Common myeloid progenitor, CD34-positive (primary cell): ENCODE data around the gene PLEKHM3.
A peak's percentile ranks its signal among the peaks of the same experiment; 100 is the strongest.

Experiments
- CTCF ChIA-PET: fragments of 350-600 bp; sonication (Branson Sonifier 250); formaldehyde crosslinking; loops from one replicate; lab custom pipeline; 2021; ENCODE audit warnings: antibody characterized with exemption; lab: Charles Lee
- POLR2A ChIA-PET: fragments of 350-600 bp; sonication (Branson Sonifier 250); formaldehyde crosslinking; loops from one replicate; lab custom pipeline; 2021; ENCODE audit warnings: antibody characterized with exemption; lab: Charles Lee
- DNase-seq, 3 donors: peaks; one replicate each; pipeline versions ENCODE4 v3.0.0 to v3.0.0-alpha.2; 2013
- H3K27ac ChIP-seq, 2 experiments: 1 replicate in 1 of 2; 2 replicates in 1 of 2; pipeline ENCODE4 v1.7.0; 2013; ENCODE audit warnings: inconsistent platforms in 2 of 2, low read length in 2 of 2, mild to moderate bottlenecking in 2 of 2, low read depth in 1 of 2, moderate library complexity in 1 of 2; ENCODE audit not compliant: severe bottlenecking in 2 of 2, insufficient read depth in 1 of 2, poor library complexity in 1 of 2
- H3K27me3 ChIP-seq, 5 experiments: replicated peaks in 2 of 5; 1 replicate in 3 of 5; 2 replicates in 2 of 5; pipeline versions ENCODE4 v1.6.1 to v1.7.0; 2013; ENCODE audit warnings: low read length in 4 of 5, mild to moderate bottlenecking in 2 of 5, moderate library complexity in 2 of 5, inconsistent platforms in 1 of 5; ENCODE audit not compliant: insufficient read depth in 5 of 5, control insufficient read depth in 4 of 5
- H3K36me3 ChIP-seq, 4 experiments: 1 replicate in 2 of 4; 2 replicates in 2 of 4; pipeline versions ENCODE4 v1.6.1 to v1.7.0; 2013; ENCODE audit warnings: low read length in 3 of 4, control low read depth in 1 of 4, mild to moderate bottlenecking in 1 of 4; ENCODE audit not compliant: control insufficient read depth in 4 of 4, insufficient read depth in 4 of 4
- H3K4me1 ChIP-seq, 4 experiments: 1 replicate in 3 of 4; 2 replicates in 1 of 4; pipeline versions ENCODE4 v1.6.1 to v1.7.1; 2013; ENCODE audit warnings: low read length in 3 of 4, mild to moderate bottlenecking in 3 of 4, control low read depth in 1 of 4, inconsistent platforms in 1 of 4, moderate library complexity in 1 of 4; ENCODE audit not compliant: control insufficient read depth in 4 of 4, insufficient read depth in 4 of 4; ENCODE audit errors: control extremely low read depth in 1 of 4
- H3K4me3 ChIP-seq, 7 experiments: 1 replicate in 4 of 7; 2 replicates in 3 of 7; pipeline versions ENCODE4 v1.5.1 to v1.7.0; 2013; ENCODE audit warnings: mild to moderate bottlenecking in 7 of 7, low read length in 6 of 7, moderate library complexity in 6 of 7, inconsistent platforms in 2 of 7, low read depth in 2 of 7, control low read depth in 1 of 7; ENCODE audit not compliant: insufficient read depth in 4 of 7, control insufficient read depth in 1 of 7; ENCODE audit errors: extremely low read depth in 1 of 7
- H3K9me3 ChIP-seq, 5 experiments: 1 replicate in 4 of 5; 2 replicates in 1 of 5; pipeline versions ENCODE4 v1.6.1 to v1.7.1; 2013; ENCODE audit warnings: low read length in 4 of 5, mild to moderate bottlenecking in 2 of 5, inconsistent platforms in 1 of 5, low read depth in 1 of 5, moderate library complexity in 1 of 5; ENCODE audit not compliant: control insufficient read depth in 4 of 5, insufficient read depth in 2 of 5; ENCODE audit errors: control extremely low read depth in 1 of 5
- WGBS: methylation state at CpG from one replicate; pipeline ENCODE4 v1.1.5; 2013; ENCODE audit not compliant: insufficient coverage; 5-methylcytosine and 5-hydroxymethylcytosine counted together

PLEKHM3 gene

DNA sequence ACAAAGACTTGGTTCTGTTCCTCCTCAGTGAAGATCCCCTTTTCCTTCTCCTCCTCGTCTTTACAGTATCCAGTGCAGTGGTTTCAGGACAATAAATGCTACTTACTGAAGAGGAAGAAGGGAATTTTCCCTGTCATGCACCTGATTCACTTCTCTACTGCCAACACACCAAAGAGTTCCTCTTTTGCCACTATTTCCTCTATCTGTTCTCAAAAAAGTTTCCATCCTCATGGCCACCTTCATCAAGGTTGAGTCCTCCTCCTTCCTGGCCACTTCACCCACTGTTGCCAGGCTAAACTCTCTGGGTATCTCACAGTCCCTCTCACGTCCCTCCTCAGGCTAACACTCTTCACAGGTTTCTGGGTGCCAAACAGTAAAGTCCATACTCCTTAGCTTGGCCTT lies 41.7 kb downstream of the PLEKHM3 start:
- H3K4me1 ChIP-seq: peaks cover 0 to 5% (median 2%) of the 10 kb centered on the region in 4 experiments
- 20% methylated on average over 1 of the region's 2 CpGs for WGBS
- H3K27ac ChIP-seq: no peak overlapping the region
- H3K36me3 ChIP-seq: no peaks in the 10 kb centered on the region
- no peak overlapping the region for H3K4me3 ChIP-seq
- ChIA-PET POLR2A (no interaction called here), CTCF (no interaction called here)
- peak; percentile 9 to 65 (median 48) for DNase-seq
- H3K27me3 ChIP-seq: no peaks in the 10 kb centered on the region
- H3K9me3 ChIP-seq: no peaks in the 10 kb centered on the region

DNA sequence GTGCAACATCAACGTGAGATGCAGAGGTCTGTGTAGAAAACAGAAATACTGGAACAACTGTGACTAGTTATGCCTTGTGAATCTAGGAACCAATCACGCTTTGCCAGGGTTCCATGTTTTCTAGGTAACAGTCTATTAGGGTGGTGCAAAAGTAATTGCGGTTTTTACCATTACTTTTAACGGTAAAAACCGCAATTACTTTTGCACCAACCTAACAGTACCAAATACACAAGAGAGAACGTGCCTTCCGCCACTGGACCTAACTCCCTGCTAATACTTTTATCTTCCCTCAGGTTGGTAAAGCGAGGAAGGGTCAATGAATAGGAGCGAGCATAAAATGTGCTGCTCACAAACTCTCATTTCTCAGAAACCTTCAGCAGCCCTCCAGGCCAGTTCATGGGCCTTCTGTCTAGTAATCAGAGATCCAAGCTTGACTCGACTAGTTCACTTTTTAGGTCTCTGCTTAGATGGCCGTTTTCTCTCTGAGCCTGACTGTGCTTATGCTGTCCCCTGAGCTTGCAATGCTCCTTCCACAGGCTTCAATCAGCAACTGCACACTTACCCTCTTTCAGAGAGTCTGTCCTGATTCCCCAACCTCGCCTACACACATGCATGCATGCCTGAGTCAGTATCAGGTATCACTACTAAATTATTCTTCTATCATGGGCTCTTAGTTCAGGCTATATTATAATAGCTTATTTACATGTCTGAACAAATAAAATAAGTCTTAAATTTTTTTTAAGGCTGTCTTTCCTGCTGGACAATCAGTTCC lies 47.0 kb downstream of the PLEKHM3 start:
- no peak overlapping the region for H3K27ac ChIP-seq
- 96% methylated on average over 9 of the region's 12 CpGs for WGBS
- peaks cover 0 to 10% (median 4%) of the 10 kb centered on the region in 4 experiments for H3K36me3 ChIP-seq
- CTCF ChIA-PET: interaction anchor here (1.7 kb wide), 1 partner anchor 9 kb away, joined by 3 read pairs; no protein-coding TSS in a partner anchor
- peaks cover 2 to 15% (median 7%) of the 10 kb centered on the region in 4 experiments for H3K4me1 ChIP-seq
- DNase-seq: no peak
- H3K9me3 ChIP-seq: no peaks in the 10 kb centered on the region
- POLR2A ChIA-PET: no interaction called here
- no peaks in the 10 kb centered on the region for H3K27me3 ChIP-seq
- no peak overlapping the region for H3K4me3 ChIP-seq

DNA sequence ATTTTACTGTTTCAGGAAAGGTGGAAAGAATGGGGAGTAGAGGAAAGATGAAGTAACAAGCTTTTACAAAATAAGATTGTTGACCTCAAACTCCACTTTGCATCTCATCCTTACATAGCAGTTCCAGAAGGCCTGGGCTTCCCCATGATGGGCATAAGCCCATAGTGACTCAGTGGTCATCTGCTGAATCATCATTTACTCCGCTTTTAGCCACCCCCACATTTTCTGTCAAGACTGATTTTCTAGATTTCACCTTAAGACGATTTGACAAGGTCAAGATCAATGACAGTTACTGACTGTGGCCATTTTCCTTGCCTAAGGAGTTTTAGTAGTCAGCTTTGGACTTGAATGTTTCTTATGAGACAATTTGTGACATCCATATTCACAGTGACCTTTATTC lies 49.4 kb downstream of the PLEKHM3 start:
- Histone ChIP-seq H3K27ac (no peak overlapping the region), H3K27me3 (no peaks in the 10 kb centered on the region), H3K4me3 (no peak overlapping the region), H3K4me1 (peaks cover 2 to 15% (median 5%) of the 10 kb centered on the region in 4 experiments), H3K36me3 (peaks cover 0 to 10% (median 4%) of the 10 kb centered on the region in 4 experiments), H3K9me3 (no peaks in the 10 kb centered on the region)
- DNase-seq: no peak
- ChIA-PET CTCF (interaction anchor here (0.9 to 5.4 kb wide), 11 partner anchors 14 to 231 kb away, joined by 3 to 33 read pairs (median 4); no protein-coding TSS in a partner anchor), POLR2A (interaction anchor here (1.4 kb wide), 1 partner anchor 11 kb away, joined by 3 read pairs; no protein-coding TSS in a partner anchor)
- WGBS: 100% methylated on average over 1 of the region's 2 CpGs

DNA sequence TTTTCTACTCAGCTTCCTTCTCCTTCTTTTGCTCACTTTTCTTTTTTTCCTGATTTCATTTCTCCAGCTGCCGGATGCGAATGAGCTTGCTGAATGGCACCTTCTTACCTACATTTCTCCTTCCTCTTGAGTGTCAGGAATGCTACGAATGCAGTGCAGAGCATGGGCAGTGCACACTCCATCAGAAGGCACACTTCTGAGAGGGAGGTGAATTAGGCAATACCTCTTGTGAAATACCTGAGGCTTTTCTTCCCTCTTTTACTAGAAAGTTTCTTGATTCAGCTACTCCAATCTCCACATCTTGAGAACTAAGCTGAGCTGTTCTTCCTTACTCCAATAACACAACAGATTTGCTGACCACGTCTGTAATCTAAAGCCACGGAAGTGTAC lies 51.1 kb downstream of the PLEKHM3 start:
- no peak overlapping the region for H3K4me3 ChIP-seq
- H3K27ac ChIP-seq: no peak overlapping the region
- CTCF ChIA-PET: interaction anchor here (0.7 to 5.4 kb wide), 18 partner anchors 7 to 323 kb away, joined by 3 to 33 read pairs (median 4); no protein-coding TSS in a partner anchor
- peaks cover 2 to 31% (median 15%) of the 10 kb centered on the region in 4 experiments for H3K4me1 ChIP-seq
- peaks cover 0 to 10% (median 4%) of the 10 kb centered on the region in 4 experiments for H3K36me3 ChIP-seq
- WGBS: 100% methylated on average over 2 of the region's 5 CpGs
- no peaks in the 10 kb centered on the region for H3K9me3 ChIP-seq
- POLR2A ChIA-PET: no interaction called here
- H3K27me3 ChIP-seq: no peaks in the 10 kb centered on the region
- no peak for DNase-seq

DNA sequence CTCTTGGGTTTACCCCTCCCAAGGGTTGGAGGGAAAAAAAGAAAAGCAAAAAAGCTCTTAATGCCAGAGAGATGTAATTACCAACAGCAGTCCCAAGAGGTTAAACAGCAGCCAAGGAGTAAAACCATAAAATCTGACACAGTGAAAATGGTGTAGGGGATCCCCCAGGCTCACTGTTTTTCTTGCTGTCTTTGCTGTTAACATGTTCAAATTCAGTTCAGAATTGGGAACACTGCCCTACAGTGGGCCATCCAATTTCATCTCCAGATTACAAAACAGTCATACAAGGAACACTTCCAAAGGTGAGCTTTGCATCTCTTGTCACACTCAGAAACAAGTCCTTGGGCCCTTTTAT lies 54.5 kb downstream of the PLEKHM3 start:
- POLR2A ChIA-PET: no interaction called here
- H3K9me3 ChIP-seq: no peaks in the 10 kb centered on the region
- no peaks in the 10 kb centered on the region for H3K36me3 ChIP-seq
- CTCF ChIA-PET: interaction anchor here (1.1 to 3.7 kb wide), 6 partner anchors 11 to 225 kb away, joined by 3 to 18 read pairs (median 4); no protein-coding TSS in a partner anchor
- DNase-seq: no peak
- peaks cover 2 to 24% (median 13%) of the 10 kb centered on the region in 4 experiments for H3K4me1 ChIP-seq
- H3K27me3 ChIP-seq: no peaks in the 10 kb centered on the region
- H3K4me3 ChIP-seq: no peak overlapping the region
- H3K27ac ChIP-seq: no peak overlapping the region

DNA sequence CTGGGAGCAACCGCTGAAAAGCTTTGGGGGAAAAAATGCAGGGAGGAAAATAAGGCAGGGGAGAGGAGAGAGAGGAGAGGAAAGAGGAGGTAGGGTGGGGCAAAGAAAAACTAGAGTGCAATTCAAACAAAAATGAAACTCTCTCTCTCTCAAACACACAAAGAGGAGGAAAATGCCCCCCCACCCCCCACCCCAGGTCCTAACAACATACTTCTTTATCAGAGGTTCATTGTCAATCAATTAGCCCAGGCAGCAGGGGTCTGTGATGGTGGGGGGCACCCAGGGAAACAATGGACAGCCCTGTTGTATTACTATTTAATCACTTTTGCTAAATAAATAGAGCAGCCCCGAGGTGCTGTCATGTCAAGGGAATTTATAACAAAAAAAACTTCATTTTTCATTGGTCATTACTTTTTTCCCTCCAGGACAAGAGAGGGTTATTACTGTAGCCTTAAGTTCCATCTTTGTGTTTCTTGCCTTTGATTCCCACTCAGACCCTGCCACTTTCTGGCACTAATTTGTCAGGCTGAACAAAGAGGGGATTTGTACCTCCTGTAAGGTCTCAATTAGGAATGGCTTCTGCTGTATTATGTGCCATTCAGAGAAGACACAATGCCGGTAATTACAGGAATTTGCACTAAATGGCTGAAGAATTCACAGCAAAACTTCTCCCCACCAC lies 55.0 kb downstream of the PLEKHM3 start:
- H3K9me3 ChIP-seq: no peaks in the 10 kb centered on the region
- POLR2A ChIA-PET: no interaction called here
- H3K27me3 ChIP-seq: no peaks in the 10 kb centered on the region
- H3K4me3 ChIP-seq: peak overlapping the region in 3 of 7 experiments; percentile 28 to 58 (median 36)
- WGBS: 17% methylated on average over 1 of the region's 3 CpGs
- peak overlapping the region in 1 of 2 experiments; percentile 14 for H3K27ac ChIP-seq
- CTCF ChIA-PET: interaction anchor here (1.0 to 3.7 kb wide), 5 partner anchors 10 to 225 kb away, joined by 3 to 18 read pairs (median 5); no protein-coding TSS in a partner anchor
- DNase-seq: no peak
- H3K36me3 ChIP-seq: no peaks in the 10 kb centered on the region
- H3K4me1 ChIP-seq: peaks cover 2 to 24% (median 13%) of the 10 kb centered on the region in 4 experiments
